ENCODE data around the gene IFT122. TPM values are rescaled to one million over a fixed set of nuclear protein-coding genes. Genes with fewer than 3 reads are reported as not detected.

IFT122 gene
- total RNA-seq, 4 donors from 2014 or later: 36.6 to 74.4 (median 43.3) TPM

DNA sequence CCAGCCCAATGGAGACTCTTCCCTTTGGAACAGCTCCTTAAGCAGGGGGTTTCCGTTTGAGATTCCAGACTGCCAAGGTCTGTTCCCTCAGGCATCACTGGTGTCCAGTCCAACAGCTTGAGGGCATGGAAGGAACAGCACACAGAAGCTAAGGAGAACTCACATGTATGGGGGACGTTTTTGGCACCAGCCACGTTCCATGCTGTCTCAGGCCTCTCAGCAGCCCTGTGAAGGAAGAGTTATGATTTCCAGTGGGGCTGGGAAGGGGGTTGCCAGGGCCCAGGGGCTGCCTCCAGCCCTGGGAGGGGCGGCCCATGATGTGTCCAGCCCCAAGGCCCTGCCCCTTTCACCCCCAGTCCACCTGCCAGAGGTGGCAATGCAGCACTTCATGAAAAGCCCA is 80.9 kb downstream of the IFT122 start:
- no peaks in the 10 kb centered on the region for H3K27me3 ChIP-seq
- no peak overlapping the region for H3K27ac ChIP-seq
- no peaks in the 10 kb centered on the region for H3K4me1 ChIP-seq
- H3K4me3 ChIP-seq: no peak overlapping the region
- 67 to 73% methylated on average over 4 of the region's 4 CpGs for whole genome bisulfite sequencing, 2 donors
- H3K36me3 ChIP-seq: peaks cover 0 to 50% (median 0%) of the 10 kb centered on the region in 3 donors
- DNase-seq (ENCODE audit: low spot score in 2 of 2): no peak
- TF ChIP-seq POLR2A (IDR thresholded peaks at IDR 0.05) (no peak), EP300 (IDR thresholded peaks at IDR 0.05) (no peak)
- TF ChIP-seq, protein P1, sequence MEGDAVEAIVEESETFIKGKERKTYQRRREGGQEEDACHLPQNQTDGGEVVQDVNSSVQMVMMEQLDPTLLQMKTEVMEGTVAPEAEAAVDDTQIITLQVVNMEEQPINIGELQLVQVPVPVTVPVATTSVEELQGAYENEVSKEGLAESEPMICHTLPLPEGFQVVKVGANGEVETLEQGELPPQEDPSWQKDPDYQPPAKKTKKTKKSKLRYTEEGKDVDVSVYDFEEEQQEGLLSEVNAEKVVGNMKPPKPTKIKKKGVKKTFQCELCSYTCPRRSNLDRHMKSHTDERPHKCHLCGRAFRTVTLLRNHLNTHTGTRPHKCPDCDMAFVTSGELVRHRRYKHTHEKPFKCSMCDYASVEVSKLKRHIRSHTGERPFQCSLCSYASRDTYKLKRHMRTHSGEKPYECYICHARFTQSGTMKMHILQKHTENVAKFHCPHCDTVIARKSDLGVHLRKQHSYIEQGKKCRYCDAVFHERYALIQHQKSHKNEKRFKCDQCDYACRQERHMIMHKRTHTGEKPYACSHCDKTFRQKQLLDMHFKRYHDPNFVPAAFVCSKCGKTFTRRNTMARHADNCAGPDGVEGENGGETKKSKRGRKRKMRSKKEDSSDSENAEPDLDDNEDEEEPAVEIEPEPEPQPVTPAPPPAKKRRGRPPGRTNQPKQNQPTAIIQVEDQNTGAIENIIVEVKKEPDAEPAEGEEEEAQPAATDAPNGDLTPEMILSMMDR (IDR thresholded peaks at IDR 0.05): no peak
- H3K9me3 ChIP-seq: no peaks in the 10 kb centered on the region

DNA sequence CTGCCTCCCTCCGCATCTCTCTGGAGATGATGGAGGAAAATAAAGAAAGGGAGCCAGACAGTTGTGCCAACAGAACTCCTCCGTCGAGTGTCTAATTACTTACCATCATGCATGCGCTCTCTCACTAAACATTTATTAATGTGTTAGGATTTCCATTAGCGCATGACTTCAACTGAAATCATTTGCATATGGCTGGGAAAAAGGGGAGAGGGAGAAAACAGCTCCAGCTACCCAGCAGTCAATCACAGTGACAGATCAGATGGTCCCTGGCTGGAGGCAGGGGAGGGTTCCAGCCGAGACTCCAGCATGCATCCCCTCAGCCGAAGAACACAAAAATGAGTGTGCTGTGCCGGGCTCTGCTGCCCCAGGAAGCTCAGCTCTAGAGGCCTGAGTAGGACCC is 81.6 kb downstream of the IFT122 start:
- Histone ChIP-seq H3K27me3 (no peaks in the 10 kb centered on the region), H3K9me3 (no peaks in the 10 kb centered on the region), H3K36me3 (peaks cover 0 to 44% (median 0%) of the 10 kb centered on the region in 3 donors), H3K4me1 (no peaks in the 10 kb centered on the region), H3K4me3 (no peak overlapping the region), H3K27ac (no peak overlapping the region)
- TF ChIP-seq, protein P1 (IDR thresholded peaks at IDR 0.05): no peak
- no peak for TF ChIP-seq EP300 (IDR thresholded peaks at IDR 0.05)
- no peak for TF ChIP-seq POLR2A (IDR thresholded peaks at IDR 0.05)
- 55 to 62% methylated on average over 8 of the region's 8 CpGs for WGBS, 2 donors
- DNase-seq (ENCODE audit: low spot score in 2 of 2): no peak

DNA sequence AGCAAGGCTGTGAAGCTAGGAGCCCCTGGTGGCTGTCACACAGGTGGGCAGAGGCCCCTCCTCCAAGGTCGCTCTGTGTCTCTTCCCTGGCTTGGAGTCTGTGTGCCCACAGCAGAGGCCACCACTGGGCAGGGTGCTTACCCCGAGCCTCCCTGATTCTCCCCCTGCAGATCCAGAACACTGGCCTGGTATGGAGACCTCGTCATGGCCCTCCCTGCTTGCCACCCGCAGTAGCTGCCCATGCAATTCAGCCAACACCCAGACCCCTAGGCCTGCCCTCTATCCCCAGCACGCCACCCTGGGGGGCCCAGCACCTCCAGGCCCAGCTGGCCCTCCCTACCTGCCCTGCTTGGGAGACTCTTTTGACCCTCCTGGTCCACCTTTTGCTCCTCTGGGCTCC is 82.9 kb downstream of the IFT122 start:
- Histone ChIP-seq H3K9me3 (no peaks in the 10 kb centered on the region), H3K4me1 (no peaks in the 10 kb centered on the region), H3K27ac (no peak overlapping the region), H3K4me3 (no peak overlapping the region), H3K36me3 (peaks cover 0 to 30% (median 0%) of the 10 kb centered on the region in 3 donors), H3K27me3 (no peaks in the 10 kb centered on the region)
- TF ChIP-seq, protein P1 (IDR thresholded peaks at IDR 0.05): no peak
- TF ChIP-seq EP300 (IDR thresholded peaks at IDR 0.05) (no peak), POLR2A (IDR thresholded peaks at IDR 0.05) (no peak)
- WGBS, 2 donors: 86 to 89% methylated on average over 4 to 5 of the region's 5 CpGs
- DNase-seq (ENCODE audit: low spot score in 2 of 2): no peak

DNA sequence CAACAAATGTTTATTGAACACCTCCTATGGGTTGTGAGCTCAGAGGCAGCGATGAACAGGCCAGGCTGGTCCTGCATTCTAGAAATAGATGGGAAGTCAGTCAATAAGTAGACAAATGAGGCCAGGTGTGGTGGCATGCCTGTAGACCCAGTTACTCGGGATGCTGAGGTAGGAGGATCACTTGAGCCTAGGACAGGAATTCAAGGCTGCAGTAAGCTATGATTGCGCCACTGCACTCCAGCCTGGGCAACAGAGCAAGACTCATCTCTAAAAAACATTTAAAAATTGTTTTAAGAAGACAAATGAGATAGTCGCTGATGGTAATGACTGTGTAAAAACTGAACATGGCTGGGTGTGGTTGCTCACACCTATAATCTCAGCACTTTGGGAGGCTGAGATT is 84.1 kb downstream of the IFT122 start:
- H3K27me3 ChIP-seq: no peaks in the 10 kb centered on the region
- peaks cover 0 to 19% (median 0%) of the 10 kb centered on the region in 3 donors for H3K36me3 ChIP-seq
- 90 to 94% methylated on average over 4 of the region's 4 CpGs for WGBS, 2 donors

DNA sequence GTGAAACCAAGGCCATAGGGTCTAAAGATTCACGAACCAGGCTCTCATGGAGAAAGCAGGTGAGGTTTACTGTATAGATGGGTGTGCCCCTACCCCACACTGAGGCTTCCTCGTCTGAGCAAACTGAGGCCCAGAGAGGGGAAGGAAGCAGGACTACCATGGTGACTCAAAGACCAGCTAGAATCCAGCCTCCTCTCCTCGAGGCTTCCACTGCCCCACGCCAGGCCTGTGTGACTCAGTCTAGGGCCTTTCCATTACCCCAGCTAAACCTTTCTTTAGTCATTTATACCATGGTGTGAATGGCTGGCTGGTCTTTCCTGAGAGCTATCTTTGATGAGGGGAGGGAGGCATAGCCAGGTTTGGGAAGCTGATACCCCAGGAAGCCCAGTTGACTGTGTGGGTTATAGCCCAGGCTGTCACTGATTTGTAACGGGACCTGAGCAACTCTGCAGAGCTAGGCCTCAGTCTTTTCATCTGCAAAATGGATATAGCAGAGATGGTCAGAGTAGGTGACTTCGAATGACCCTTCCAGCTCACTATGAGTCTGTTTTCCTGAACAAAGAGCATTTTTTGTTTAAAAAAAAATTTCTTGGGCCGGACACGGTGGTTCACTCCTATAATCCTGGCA is 85.4 kb downstream of the IFT122 start:
- TF ChIP-seq EP300 (IDR thresholded peaks at IDR 0.05): no peak
- TF ChIP-seq POLR2A (IDR thresholded peaks at IDR 0.05): no peak
- TF ChIP-seq, protein P1 (IDR thresholded peaks at IDR 0.05): no peak
- H3K4me1 ChIP-seq: peaks cover 0 to 10% (median 2%) of the 10 kb centered on the region in 4 donors

More for the DNA sequence above, 84.1 kb downstream of the IFT122 start:
- Histone ChIP-seq H3K9me3 (no peaks in the 10 kb centered on the region), H3K27ac (no peak overlapping the region), H3K4me3 (no peak overlapping the region), H3K4me1 (no peaks in the 10 kb centered on the region)
- DNase-seq (ENCODE audit: low spot score in 2 of 2): no peak
- TF ChIP-seq, protein P1 (IDR thresholded peaks at IDR 0.05): no peak
- TF ChIP-seq POLR2A (IDR thresholded peaks at IDR 0.05) (no peak), EP300 (IDR thresholded peaks at IDR 0.05) (no peak)

More for the DNA sequence above, 85.4 kb downstream of the IFT122 start:
- peaks cover 0 to 6% (median 0%) of the 10 kb centered on the region in 3 donors for H3K36me3 ChIP-seq
- no peak overlapping the region for H3K4me3 ChIP-seq
- H3K27me3 ChIP-seq: no peaks in the 10 kb centered on the region
- 69 to 82% methylated on average over 8 of the region's 8 CpGs for WGBS, 2 donors
- H3K9me3 ChIP-seq: no peaks in the 10 kb centered on the region
- no peak for DNase-seq (ENCODE audit: low spot score in 2 of 2)
- H3K27ac ChIP-seq: no peak overlapping the region

Data from tibial nerve (tissue), 4 donors.